GM12874 (cell line): ENCODE measurements around the gene FBXW8.

Experiments
- TF ChIP-seq, protein P1 (sequence below): IDR thresholded peaks from 2 replicates; pipeline ENCODE4 v1.5.1; 2011; ENCODE audit warnings: low read depth, mild to moderate bottlenecking, control low read depth, low read length, moderate library complexity; ENCODE audit not compliant: insufficient read depth

FBXW8 gene

DNA sequence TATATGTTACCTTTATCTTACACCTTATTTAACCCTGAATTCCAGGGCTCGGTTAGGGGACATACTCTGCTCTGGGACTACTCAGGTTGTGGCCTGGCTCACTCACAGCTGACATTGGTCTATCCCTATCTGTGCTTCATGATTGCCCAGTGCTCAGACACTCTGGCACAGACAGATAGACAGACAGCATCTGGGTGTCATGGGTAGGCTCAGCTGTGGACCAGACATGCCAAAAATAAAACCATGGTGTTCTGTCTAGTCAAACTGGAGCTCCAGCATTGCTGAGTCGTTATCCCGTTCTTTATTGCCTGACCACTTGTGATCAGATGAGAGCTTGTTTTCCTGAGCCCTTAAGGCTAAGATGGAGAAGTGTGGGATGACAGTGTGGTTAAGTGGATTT is 29.0 kb downstream of the FBXW8 start:
- TF ChIP-seq, protein P1, sequence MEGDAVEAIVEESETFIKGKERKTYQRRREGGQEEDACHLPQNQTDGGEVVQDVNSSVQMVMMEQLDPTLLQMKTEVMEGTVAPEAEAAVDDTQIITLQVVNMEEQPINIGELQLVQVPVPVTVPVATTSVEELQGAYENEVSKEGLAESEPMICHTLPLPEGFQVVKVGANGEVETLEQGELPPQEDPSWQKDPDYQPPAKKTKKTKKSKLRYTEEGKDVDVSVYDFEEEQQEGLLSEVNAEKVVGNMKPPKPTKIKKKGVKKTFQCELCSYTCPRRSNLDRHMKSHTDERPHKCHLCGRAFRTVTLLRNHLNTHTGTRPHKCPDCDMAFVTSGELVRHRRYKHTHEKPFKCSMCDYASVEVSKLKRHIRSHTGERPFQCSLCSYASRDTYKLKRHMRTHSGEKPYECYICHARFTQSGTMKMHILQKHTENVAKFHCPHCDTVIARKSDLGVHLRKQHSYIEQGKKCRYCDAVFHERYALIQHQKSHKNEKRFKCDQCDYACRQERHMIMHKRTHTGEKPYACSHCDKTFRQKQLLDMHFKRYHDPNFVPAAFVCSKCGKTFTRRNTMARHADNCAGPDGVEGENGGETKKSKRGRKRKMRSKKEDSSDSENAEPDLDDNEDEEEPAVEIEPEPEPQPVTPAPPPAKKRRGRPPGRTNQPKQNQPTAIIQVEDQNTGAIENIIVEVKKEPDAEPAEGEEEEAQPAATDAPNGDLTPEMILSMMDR = no peak

DNA sequence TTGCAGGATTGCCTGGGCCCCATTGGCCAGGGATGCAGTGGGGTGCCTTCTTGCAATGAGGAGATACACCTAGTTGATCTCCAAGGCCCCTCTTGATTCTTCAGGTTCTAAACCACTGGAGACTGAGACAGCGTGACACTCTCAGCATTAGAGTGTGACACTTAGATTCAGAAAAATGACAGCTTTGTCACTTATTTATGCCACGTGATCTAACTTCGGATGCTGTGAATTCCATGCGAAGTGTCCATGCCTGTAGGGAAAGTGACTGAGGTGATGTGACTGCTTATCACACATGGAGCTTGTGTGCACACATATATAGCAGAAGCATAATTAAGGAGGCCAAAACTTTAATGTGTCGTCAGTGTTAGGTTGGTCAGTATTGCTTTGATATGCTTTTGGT is 30.4 kb downstream of the FBXW8 start:
- TF ChIP-seq, protein P1 = no peak

DNA sequence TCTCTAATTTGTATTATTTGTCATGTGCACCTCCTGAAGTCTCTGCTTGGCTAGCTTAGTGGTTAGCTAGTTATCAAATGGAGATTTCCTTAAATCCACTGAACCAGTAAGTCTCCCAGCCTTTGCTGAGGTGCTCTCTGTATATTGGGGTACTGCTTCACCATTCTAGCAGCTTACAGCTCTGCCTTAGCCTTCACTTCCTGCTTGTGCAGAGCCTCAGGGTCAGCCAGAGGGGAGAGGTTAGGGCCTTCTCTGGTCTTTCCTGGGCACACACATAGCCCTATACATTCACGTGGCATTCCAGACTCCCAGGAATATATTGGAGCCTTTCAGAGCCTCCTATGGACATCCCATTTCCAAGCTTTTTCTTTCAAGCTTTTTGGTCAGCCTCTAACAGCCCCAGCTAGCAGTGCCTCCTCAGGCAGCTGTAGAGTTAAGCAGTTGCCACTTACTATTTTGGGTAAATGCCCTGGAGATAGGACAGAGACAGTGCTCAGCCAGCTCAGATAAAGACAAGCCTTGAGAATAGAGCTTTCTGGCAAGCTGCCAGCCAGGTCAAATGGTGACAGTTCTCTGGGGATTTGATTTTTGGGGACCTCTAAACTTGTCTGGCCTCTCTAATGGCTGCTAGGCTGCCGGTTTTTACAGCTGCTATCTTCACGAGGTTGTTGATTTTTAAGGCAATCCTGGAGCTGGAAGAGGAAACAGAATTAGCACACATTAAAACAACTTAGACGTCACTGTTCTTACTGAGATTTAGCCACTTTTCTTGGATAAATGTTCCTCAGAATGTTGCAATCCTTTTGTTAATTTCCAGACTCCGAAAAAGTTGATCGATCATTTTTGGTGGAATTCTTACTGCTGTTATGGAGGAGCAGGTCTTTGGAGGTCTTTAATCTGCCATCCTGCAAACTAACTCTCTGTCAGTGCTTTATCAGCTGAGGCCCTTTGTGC is 32.9 kb downstream of the FBXW8 start:
- TF ChIP-seq, protein P1 = no peak

DNA sequence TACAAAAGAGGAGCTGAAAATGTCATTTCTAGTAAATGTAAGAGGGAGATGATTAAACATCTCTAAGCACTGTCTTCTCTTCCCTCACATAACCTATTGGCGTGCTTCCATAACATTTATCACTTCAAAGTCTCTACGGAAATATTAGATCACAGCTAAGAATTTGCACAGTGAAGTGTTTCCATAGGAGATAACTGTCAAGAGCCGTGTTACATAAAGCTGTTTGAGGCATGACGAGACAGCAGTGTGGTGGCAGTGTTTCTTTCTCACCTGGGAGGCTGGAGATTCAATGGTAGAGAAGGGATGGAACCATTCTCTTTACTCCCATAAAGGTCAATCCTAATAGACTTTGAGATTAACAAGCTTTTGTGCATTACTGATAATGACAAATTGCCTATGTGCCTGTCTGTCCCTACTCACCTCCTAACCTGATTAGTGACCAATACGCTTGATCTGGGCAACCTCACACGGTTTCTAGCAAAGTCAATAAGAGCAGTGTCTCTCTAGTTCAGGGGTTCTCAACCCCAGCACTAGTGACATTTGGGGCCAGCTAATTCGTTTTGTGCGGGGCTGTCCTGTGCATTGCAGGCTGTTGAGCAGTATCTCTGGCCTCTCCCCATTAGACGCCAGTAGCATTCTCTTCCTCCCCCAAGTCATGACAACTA is 35.3 kb downstream of the FBXW8 start:
- TF ChIP-seq, protein P1 = no peak

DNA sequence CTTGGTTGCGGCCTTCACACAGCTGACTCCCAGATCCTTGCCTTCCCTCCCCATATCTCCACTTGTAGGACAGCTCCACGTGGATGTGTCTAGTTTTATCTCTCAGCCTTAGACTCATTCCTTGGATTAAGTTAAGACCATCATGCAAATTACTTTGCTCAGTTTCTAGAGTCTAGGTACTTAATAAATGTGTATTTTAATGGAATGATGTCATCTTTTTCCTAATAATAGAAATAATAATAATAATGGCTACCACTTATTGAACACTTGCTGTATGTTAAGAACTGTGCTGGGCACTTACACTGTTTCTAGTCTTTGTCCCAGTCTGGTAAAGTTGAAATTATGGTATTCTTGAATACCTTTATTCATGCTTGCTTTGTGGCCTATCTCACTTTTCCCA is 37.5 kb downstream of the FBXW8 start:
- TF ChIP-seq, protein P1 = no peak

DNA sequence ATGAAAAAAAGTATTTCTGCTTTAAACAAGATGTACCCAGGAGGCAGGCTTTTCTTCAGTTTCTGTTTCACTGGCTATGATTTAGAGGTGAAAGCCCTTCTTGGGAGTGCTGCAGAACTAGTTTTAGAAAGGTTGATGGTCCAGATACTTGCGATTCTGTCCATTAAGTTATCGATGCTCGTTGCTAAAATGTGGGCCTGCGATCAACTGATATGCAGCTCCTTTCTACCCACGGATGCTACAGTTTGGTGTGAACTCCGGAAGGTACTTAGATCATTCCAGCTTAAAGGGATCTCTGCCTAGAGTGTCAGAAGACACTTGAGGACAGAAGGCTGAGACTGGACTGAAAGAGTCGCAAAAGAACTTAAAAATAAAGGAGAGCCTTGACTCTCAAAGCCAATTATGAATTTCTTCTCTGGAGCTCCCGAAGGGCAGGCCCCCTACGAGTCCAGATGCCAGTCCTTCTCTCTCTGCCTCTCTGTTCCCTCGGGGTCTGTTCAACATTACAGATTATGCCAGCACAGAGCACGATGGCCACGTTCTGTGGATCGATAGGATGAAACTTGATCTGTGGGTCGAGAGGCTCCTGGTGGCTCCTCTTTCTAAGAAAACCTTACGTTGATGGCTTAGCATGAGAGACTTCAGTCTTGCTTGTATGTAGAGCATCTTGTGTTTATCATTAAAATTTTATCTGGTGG is 40.0 kb downstream of the FBXW8 start:
- TF ChIP-seq, protein P1 = no peak
